Stomach (tissue), 4 donors: ENCODE measurements around the gene RAB8B.

ENCODE experiments used
- EP300 ChIP-seq: sonication (generic); formaldehyde crosslinking; IDR thresholded peaks from one replicate; pipeline ENCODE4 v1.6.1; 2017; ENCODE audit warnings: antibody characterized with exemption
- POLR2A ChIP-seq, 4 donors: fragments of 450-650 bp; IDR thresholded peaks; one replicate each; pipeline ENCODE4 v1.6.1; 2016; ENCODE audit warnings: antibody characterized with exemption in 4 of 4, control low read depth in 2 of 4, mild to moderate bottlenecking in 1 of 4, moderate library complexity in 1 of 4
- POLR2AphosphoS5 ChIP-seq, 3 donors: sonication (generic); formaldehyde crosslinking; IDR thresholded peaks; one replicate each; pipeline ENCODE4 v1.6.1; 2016; ENCODE audit warnings: antibody characterized with exemption in 3 of 3
- TF ChIP-seq, protein P1 (sequence below), 7 experiments: fragments of 450-650 bp in 4 of 7; fragments of 200-600 bp in 3 of 7; sonication (generic) in 3 of 7; IDR thresholded peaks; one replicate each; pipeline ENCODE4 v1.5.1; 2016 to 2019; ENCODE audit warnings: antibody characterized with exemption in 7 of 7, control low read depth in 2 of 7, mild to moderate bottlenecking in 1 of 7

DNA sequence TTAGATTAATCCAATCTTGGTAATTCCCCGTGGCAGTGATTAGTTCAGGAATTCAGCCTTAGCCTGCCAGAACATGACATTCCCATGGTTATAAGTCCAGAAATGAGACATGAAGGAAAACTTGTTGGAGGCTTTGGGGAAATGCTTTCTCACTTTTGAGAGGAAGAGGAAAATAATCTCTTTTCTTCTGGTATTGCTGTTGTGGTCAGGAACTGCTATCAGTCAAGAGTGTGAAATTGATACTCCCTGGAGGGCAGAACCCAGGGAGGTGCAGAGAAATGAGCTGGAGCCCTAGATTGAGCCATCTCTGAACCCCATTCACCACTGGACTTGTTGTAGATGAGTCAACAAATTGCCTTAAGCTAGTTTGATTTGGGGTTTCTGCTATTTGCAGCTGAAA lies 49.4 kb downstream of the RAB8B start:
- TF ChIP-seq POLR2A (IDR thresholded peaks at IDR 0.05), result no peak
- TF ChIP-seq, protein P1, sequence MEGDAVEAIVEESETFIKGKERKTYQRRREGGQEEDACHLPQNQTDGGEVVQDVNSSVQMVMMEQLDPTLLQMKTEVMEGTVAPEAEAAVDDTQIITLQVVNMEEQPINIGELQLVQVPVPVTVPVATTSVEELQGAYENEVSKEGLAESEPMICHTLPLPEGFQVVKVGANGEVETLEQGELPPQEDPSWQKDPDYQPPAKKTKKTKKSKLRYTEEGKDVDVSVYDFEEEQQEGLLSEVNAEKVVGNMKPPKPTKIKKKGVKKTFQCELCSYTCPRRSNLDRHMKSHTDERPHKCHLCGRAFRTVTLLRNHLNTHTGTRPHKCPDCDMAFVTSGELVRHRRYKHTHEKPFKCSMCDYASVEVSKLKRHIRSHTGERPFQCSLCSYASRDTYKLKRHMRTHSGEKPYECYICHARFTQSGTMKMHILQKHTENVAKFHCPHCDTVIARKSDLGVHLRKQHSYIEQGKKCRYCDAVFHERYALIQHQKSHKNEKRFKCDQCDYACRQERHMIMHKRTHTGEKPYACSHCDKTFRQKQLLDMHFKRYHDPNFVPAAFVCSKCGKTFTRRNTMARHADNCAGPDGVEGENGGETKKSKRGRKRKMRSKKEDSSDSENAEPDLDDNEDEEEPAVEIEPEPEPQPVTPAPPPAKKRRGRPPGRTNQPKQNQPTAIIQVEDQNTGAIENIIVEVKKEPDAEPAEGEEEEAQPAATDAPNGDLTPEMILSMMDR (IDR thresholded peaks at IDR 0.05), result no peak
- no peak for TF ChIP-seq POLR2AphosphoS5 (IDR thresholded peaks at IDR 0.05)
- TF ChIP-seq EP300, result no peak
